Measurements from ENCODE around the gene FSTL1. TPM values are rescaled to one million over a fixed set of nuclear protein-coding genes. Genes with fewer than 3 reads are reported as not detected.

FSTL1 gene
- total RNA-seq, 2 experiments from 2014 or later, result 1.0 to 2.9 TPM

GRCh38 chr3:120473389-120473788 lies 22.6 kb upstream of the FSTL1 start:
- H3K27ac Mint-ChIP-seq, result no peak overlapping the region
- no peak overlapping the region for H3K4me3 Mint-ChIP-seq
- H3K27me3 Mint-ChIP-seq, result peaks cover 17% of the 10 kb centered on the region
- intact Hi-C loops (cut with micrococcal nuclease), result no loop called here
- DNase-seq (no peak), ATAC-seq (no peak)
- POLR2A ChIA-PET, result no interaction called here
- CTCF ChIA-PET, result interaction anchor here (1.5 kb wide), 1 partner anchor 85 kb away, joined by 4 read pairs; no protein-coding TSS in a partner anchor
- no peaks in the 10 kb centered on the region for H3K9me3 Mint-ChIP-seq
- H3K36me3 Mint-ChIP-seq (ENCODE audit: low read depth), result no peaks in the 10 kb centered on the region
- no peak for TF ChIP-seq CTCF (IDR thresholded peaks at IDR 0.05)
- no peaks in the 10 kb centered on the region for H3K4me1 Mint-ChIP-seq (ENCODE audit: low read depth)

GRCh38 chr3:120472121-120472844 lies 21.5 kb upstream of the FSTL1 start:
- Mint-ChIP-seq H3K9me3 (no peaks in the 10 kb centered on the region), H3K36me3 (ENCODE audit: low read depth) (no peaks in the 10 kb centered on the region), H3K27ac (no peak overlapping the region), H3K27me3 (peaks cover 15% of the 10 kb centered on the region), H3K4me1 (ENCODE audit: low read depth) (no peaks in the 10 kb centered on the region), H3K4me3 (no peak overlapping the region)
- POLR2A ChIA-PET, result no interaction called here
- CTCF ChIA-PET, result interaction anchor here (1.5 kb wide), 1 partner anchor 87 kb away, joined by 4 read pairs; no protein-coding TSS in a partner anchor
- intact Hi-C loops (cut with micrococcal nuclease), result no loop called here
- no peak for DNase-seq
- no peak for ATAC-seq
- no peak for TF ChIP-seq CTCF (IDR thresholded peaks at IDR 0.05)

- TF ChIP-seq CTCF (IDR thresholded peaks at IDR 0.05), result no peak
- no peak for ATAC-seq
- DNase-seq, result no peak
- intact Hi-C loops (cut with micrococcal nuclease), result no loop called here
- Mint-ChIP-seq H3K4me1 (ENCODE audit: low read depth) (no peaks in the 10 kb centered on the region), H3K36me3 (ENCODE audit: low read depth) (no peaks in the 10 kb centered on the region), H3K27me3 (peaks cover 15% of the 10 kb centered on the region), H3K9me3 (no peaks in the 10 kb centered on the region), H3K27ac (no peak overlapping the region), H3K4me3 (no peak overlapping the region)
- POLR2A ChIA-PET, result no interaction called here
- CTCF ChIA-PET, result no interaction called here
These were observed 20.9 kb upstream of the FSTL1 start for GRCh38 chr3:120471643-120472042.

- intact Hi-C loops (cut with micrococcal nuclease), result no loop called here
- no peak overlapping the region for H3K27ac Mint-ChIP-seq
- H3K27me3 Mint-ChIP-seq, result peaks cover 15% of the 10 kb centered on the region
- no peaks in the 10 kb centered on the region for H3K4me1 Mint-ChIP-seq (ENCODE audit: low read depth)
- H3K4me3 Mint-ChIP-seq, result no peak overlapping the region
- DNase-seq, result no peak
- H3K9me3 Mint-ChIP-seq, result no peaks in the 10 kb centered on the region
- no peak for ATAC-seq
- H3K36me3 Mint-ChIP-seq (ENCODE audit: low read depth), result no peaks in the 10 kb centered on the region
- ChIA-PET POLR2A (interaction anchor here (0.8 kb wide), 1 partner anchor 122 kb away, joined by 3 read pairs; no protein-coding TSS in a partner anchor), CTCF (no interaction called here)
- TF ChIP-seq CTCF (IDR thresholded peaks at IDR 0.05), result no peak
These were observed 20.1 kb upstream of the FSTL1 start for GRCh38 chr3:120470870-120471269.

- POLR2A ChIA-PET, result interaction anchor here (0.8 kb wide), 1 partner anchor 121 kb away, joined by 3 read pairs; no protein-coding TSS in a partner anchor
- no peak overlapping the region for H3K27ac Mint-ChIP-seq
- intact Hi-C loops (cut with micrococcal nuclease), result no loop called here
- TF ChIP-seq CTCF (IDR thresholded peaks at IDR 0.05), result no peak
- no peak overlapping the region for H3K4me3 Mint-ChIP-seq
- no peak for ATAC-seq
- H3K36me3 Mint-ChIP-seq (ENCODE audit: low read depth), result no peaks in the 10 kb centered on the region
- H3K9me3 Mint-ChIP-seq, result no peaks in the 10 kb centered on the region
- DNase-seq, result no peak
- no peaks in the 10 kb centered on the region for H3K4me1 Mint-ChIP-seq (ENCODE audit: low read depth)
- peaks cover 12% of the 10 kb centered on the region for H3K27me3 Mint-ChIP-seq
- CTCF ChIA-PET, result no interaction called here
These were observed 19.1 kb upstream of the FSTL1 start for GRCh38 chr3:120469882-120470301.

All from activated CD8-positive, alpha-beta T cell treated with anti-CD3 and anti-CD28 coated beads for 36 hours (primary cell).